ENCODE measurements around the gene HSPB9. TPM values are rescaled to one million over a fixed set of nuclear protein-coding genes. Genes with fewer than 3 reads are reported as not detected.

The HSPB9 gene
- total RNA-seq, 1 experiment from 2014 or later, result not detected

DNA sequence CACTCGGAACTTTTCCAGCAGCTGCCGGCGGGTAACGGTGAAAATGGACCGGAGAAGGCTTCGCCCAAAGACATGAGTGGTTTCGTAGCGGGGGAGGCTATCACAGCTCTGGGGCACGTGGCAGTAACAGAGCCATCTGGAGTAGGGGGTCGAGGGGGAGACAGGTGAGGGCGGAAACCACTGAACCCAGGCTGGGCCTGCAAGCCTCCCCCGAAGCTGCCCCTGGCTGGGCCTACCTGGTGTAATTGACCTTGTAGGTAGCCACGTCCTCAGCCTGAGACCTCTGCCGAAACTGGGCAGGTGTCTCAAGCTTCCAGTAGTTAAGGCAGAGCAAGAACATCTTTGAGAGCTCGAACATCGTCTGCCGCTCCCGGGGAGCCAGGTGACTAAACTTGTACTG is 3.3 kb upstream of the HSPB9 start (continued):
- TF ChIP-seq, protein P1, sequence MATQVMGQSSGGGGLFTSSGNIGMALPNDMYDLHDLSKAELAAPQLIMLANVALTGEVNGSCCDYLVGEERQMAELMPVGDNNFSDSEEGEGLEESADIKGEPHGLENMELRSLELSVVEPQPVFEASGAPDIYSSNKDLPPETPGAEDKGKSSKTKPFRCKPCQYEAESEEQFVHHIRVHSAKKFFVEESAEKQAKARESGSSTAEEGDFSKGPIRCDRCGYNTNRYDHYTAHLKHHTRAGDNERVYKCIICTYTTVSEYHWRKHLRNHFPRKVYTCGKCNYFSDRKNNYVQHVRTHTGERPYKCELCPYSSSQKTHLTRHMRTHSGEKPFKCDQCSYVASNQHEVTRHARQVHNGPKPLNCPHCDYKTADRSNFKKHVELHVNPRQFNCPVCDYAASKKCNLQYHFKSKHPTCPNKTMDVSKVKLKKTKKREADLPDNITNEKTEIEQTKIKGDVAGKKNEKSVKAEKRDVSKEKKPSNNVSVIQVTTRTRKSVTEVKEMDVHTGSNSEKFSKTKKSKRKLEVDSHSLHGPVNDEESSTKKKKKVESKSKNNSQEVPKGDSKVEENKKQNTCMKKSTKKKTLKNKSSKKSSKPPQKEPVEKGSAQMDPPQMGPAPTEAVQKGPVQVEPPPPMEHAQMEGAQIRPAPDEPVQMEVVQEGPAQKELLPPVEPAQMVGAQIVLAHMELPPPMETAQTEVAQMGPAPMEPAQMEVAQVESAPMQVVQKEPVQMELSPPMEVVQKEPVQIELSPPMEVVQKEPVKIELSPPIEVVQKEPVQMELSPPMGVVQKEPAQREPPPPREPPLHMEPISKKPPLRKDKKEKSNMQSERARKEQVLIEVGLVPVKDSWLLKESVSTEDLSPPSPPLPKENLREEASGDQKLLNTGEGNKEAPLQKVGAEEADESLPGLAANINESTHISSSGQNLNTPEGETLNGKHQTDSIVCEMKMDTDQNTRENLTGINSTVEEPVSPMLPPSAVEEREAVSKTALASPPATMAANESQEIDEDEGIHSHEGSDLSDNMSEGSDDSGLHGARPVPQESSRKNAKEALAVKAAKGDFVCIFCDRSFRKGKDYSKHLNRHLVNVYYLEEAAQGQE (IDR thresholded peaks at IDR 0.05; ENCODE audit: low read depth), result no peak
- TF ChIP-seq POLR2A (IDR thresholded peaks at IDR 0.05; ENCODE audit: borderline replicate concordance, extremely low read depth, insufficient read depth, insufficient read length) (no peak), ZNF274 (IDR thresholded peaks at IDR 0.05; ENCODE audit: low read depth, low read length) (no peak), ELF1 (IDR thresholded peaks at IDR 0.05; ENCODE audit: borderline replicate concordance, low read depth) (no peak), FOSL1 (IDR thresholded peaks at IDR 0.05; ENCODE audit: low read depth) (no peak), JUND (IDR thresholded peaks at IDR 0.05) (no peak), POLR2AphosphoS5 (IDR thresholded peaks at IDR 0.05; ENCODE audit: low read depth, low read length) (no peak)
- TF ChIP-seq, protein P2, sequence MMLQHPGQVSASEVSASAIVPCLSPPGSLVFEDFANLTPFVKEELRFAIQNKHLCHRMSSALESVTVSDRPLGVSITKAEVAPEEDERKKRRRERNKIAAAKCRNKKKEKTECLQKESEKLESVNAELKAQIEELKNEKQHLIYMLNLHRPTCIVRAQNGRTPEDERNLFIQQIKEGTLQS (IDR thresholded peaks at IDR 0.05), result no peak

DNA sequence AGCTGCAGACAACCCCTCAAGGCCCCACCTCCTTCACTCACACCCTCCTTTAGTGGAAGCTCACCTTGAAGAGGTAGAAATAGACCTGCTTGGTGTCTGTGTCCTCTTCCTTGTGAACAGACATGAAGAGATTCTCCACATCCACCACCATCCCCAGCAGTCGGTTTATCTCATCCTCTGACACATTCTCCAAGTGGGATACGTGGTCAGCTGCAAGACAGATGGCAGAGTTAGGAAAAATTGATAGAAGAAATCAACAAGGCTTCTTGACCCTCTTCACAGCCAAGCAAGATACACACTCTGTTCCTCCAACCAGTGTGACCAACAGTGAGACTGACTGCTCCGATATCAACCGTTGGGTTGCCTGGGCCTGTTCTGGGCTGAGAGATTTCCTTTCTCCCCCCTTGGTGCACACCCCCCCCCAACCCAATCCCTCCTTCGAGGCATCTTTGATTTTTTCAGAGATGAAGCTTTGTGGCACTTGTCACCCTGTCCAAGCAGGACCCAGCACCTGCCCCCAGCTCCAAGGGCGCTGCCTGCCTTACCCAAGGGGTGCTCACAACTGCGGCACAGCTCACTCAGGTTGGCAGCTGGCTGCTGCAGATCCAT is 2.3 kb upstream of the HSPB9 start:
- intact Hi-C loops (cut with micrococcal nuclease), result no loop called here
- peak overlapping the region; percentile 55 to 68 for H3K4me3 ChIP-seq (replicated peaks in 1 of 2; ENCODE audit: low read depth in 1 of 2, low read length in 2 of 2)
- TSS peak; percentile 57 for BruUV-seq (replicated peaks)
- peak overlapping the region; percentile 87 for H3K9ac ChIP-seq (ENCODE audit: low read length)
- no peak overlapping the region for H2AFZ ChIP-seq (ENCODE audit: low read depth, low read length, poor library complexity, severe bottlenecking)
- H3K9me3 ChIP-seq (ENCODE audit: control insufficient read depth in 1 of 2, insufficient read depth in 1 of 2, low read depth in 1 of 2, low read length in 2 of 2), result no peaks in the 10 kb centered on the region
- peak overlapping the region; percentile 33; the same call in 1 of the 2 replicates for H3K27ac ChIP-seq (ENCODE audit: low read depth, low read length)
- H3K79me2 ChIP-seq (ENCODE audit: insufficient read depth, low read length), result no peaks in the 10 kb centered on the region
- CTCF ChIA-PET, result interaction anchor here (0.7 to 1.7 kb wide), 5 partner anchors 19 to 407 kb away, joined by 3 to 5 read pairs (median 3); partner anchors contain the start of gene NKIRAS2
- H3K36me3 ChIP-seq (ENCODE audit: control insufficient read depth in 1 of 2, insufficient read depth in 2 of 2, low read length in 2 of 2), result peaks cover 3 to 17% of the 10 kb centered on the region in 2 experiments; a peak in 3 of 4 replicates
- DNase-seq (ENCODE audit: low read depth, low spot score) (no peak), ATAC-seq (peak; percentile 3; the same call in 1 of the 2 replicates)
- H3K9me2 ChIP-seq (ENCODE audit: insufficient read depth), result no peaks in the 10 kb centered on the region
- RAD21 ChIA-PET (ENCODE audit: low non-redundant PET in 1 of 2, low total read pairs in 2 of 2, uncharacterized antibody in 2 of 2, unreplicated experiment in 2 of 2), result interaction anchor here (0.6 to 0.7 kb wide), 3 partner anchors 8 to 383 kb away, joined by 3 to 6 read pairs (median 3); partner anchors contain the start of gene DHX58 (in 1 of the 2)
- POLR2A ChIA-PET, result no interaction called here
- H3K4me1 ChIP-seq (ENCODE audit: control insufficient read depth in 1 of 2, insufficient read depth in 2 of 2, low read length in 2 of 2), result peaks cover 5 to 24% of the 10 kb centered on the region in 2 experiments; a peak in 3 of 4 replicates
- H3K4me2 ChIP-seq (ENCODE audit: low read length), result peak overlapping the region; percentile 94
- no peaks in the 10 kb centered on the region for H3K27me3 ChIP-seq (ENCODE audit: insufficient read depth, low read length)
- H4K20me1 ChIP-seq (ENCODE audit: insufficient read depth), result no peaks in the 10 kb centered on the region
- no peak for TF ChIP-seq JUND (IDR thresholded peaks at IDR 0.05)
- TF ChIP-seq POLR2A (IDR thresholded peaks at IDR 0.05; ENCODE audit: borderline replicate concordance, extremely low read depth, insufficient read depth, insufficient read length), result no peak
- TF ChIP-seq SRF (IDR thresholded peaks at IDR 0.05; ENCODE audit: low read depth), result no peak
- TF ChIP-seq, protein P2 (IDR thresholded peaks at IDR 0.05), result no peak
- no peak for TF ChIP-seq TCF7L2 (IDR thresholded peaks at IDR 0.05; ENCODE audit: borderline replicate concordance, extremely low read depth, insufficient read depth, insufficient read length)
- no peak for TF ChIP-seq YY1 (IDR thresholded peaks at IDR 0.05; ENCODE audit: extremely low read depth, insufficient replicate concordance, low read depth, low read length)
- TF ChIP-seq, protein P3, sequence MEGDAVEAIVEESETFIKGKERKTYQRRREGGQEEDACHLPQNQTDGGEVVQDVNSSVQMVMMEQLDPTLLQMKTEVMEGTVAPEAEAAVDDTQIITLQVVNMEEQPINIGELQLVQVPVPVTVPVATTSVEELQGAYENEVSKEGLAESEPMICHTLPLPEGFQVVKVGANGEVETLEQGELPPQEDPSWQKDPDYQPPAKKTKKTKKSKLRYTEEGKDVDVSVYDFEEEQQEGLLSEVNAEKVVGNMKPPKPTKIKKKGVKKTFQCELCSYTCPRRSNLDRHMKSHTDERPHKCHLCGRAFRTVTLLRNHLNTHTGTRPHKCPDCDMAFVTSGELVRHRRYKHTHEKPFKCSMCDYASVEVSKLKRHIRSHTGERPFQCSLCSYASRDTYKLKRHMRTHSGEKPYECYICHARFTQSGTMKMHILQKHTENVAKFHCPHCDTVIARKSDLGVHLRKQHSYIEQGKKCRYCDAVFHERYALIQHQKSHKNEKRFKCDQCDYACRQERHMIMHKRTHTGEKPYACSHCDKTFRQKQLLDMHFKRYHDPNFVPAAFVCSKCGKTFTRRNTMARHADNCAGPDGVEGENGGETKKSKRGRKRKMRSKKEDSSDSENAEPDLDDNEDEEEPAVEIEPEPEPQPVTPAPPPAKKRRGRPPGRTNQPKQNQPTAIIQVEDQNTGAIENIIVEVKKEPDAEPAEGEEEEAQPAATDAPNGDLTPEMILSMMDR (IDR thresholded peaks at IDR 0.05 in 2 of 3, conservative IDR thresholded peaks at IDR 0.05 in 1 of 3; ENCODE audit: borderline replicate concordance in 1 of 3, insufficient read depth in 1 of 3, low read depth in 2 of 3, low read length in 2 of 3), result no peak
- TF ChIP-seq, protein P4, sequence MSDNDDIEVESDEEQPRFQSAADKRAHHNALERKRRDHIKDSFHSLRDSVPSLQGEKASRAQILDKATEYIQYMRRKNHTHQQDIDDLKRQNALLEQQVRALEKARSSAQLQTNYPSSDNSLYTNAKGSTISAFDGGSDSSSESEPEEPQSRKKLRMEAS (IDR thresholded peaks at IDR 0.05), result no peak
- no peak for TF ChIP-seq ZFX (IDR thresholded peaks at IDR 0.05)
- TF ChIP-seq RAD21 (IDR thresholded peaks at IDR 0.05; ENCODE audit: low read depth), result no peak
- no peak for TF ChIP-seq ELF1 (IDR thresholded peaks at IDR 0.05; ENCODE audit: borderline replicate concordance, low read depth)
- TF ChIP-seq EGR1 (IDR thresholded peaks at IDR 0.05; ENCODE audit: low read depth), result no peak
